Measurements from ENCODE around the gene GLDC. TPM values are rescaled to one million over a fixed set of nuclear protein-coding genes. Genes with fewer than 3 reads are reported as not detected.

The GLDC gene
- total and polyA plus RNA-seq, 10 of the 15 experiments (the other 5 are each of a cell fraction or from before 2014, with no cell fraction given): 33.1 to 165 (median 114) TPM

GRCh38 chr9:6489099-6489498 is 156.4 kb downstream of the GLDC start (continued):
- TF ChIP-seq MAX (IDR thresholded peaks at IDR 0.05; ENCODE audit: low read depth, low read length): no peak
- TF ChIP-seq EP300 (IDR thresholded peaks at IDR 0.05; ENCODE audit: borderline replicate concordance in 1 of 2, control insufficient read depth in 1 of 2, low read depth in 2 of 2, low read length in 2 of 2): no peak
- no peak for TF ChIP-seq IKZF2 (IDR thresholded peaks at IDR 0.05)

GRCh38 chr9:6488395-6488794 is 157.1 kb downstream of the GLDC start:
- DNase-seq (ENCODE audit: low read depth, low spot score) (no peak), ATAC-seq (no peak), FAIRE-seq (no peak)
- in situ Hi-C loops (cut with MboI): no loop called here
- no peaks in the 10 kb centered on the region for H3K9me3 ChIP-seq (replicated peaks; ENCODE audit: control insufficient read depth, insufficient read depth, low read length)
- no peaks in the 10 kb centered on the region; the same call in none of the 2 replicates for H3K79me2 ChIP-seq (ENCODE audit: control insufficient read depth, insufficient read depth, low read length)
- H3K27ac ChIP-seq (ENCODE audit: control insufficient read depth, insufficient read depth): no peak overlapping the region
- no peak for TF ChIP-seq HSF1 (IDR thresholded peaks at IDR 0.05; ENCODE audit: low read depth, low read length)
- peak; percentile 30; the same call in 1 of the 2 replicates for TF ChIP-seq RAD21 (IDR thresholded peaks at IDR 0.05; ENCODE audit: insufficient read depth, low read depth, low read length)
- ChIA-PET RAD21 (ENCODE audit: unreplicated experiment) (interaction anchor here (1.0 kb wide), 1 partner anchor 133 kb away, joined by 3 read pairs; no protein-coding TSS in a partner anchor), SMC1A (ENCODE audit: uncharacterized antibody, unreplicated experiment) (interaction anchor here (0.6 to 2.5 kb wide), 5 partner anchors 8 to 132 kb away, joined by 3 to 8 read pairs (median 3); no protein-coding TSS in a partner anchor), CTCF (interaction anchor here (0.6 to 1.4 kb wide), 5 partner anchors 22 to 136 kb away, joined by 3 to 5 read pairs (median 4); no protein-coding TSS in a partner anchor), POLR2A (no interaction called here)
- 96% methylated on average over 7 of the region's 7 CpGs for WGBS (ENCODE audit: insufficient coverage, insufficient replicate concordance, low lambda C conversion rate, missing lambda C conversion rate)
- H3K36me3 ChIP-seq (ENCODE audit: control insufficient read depth in 2 of 2, insufficient read depth in 2 of 2, low read length in 1 of 2): peaks cover 10 to 37% of the 10 kb centered on the region in 2 experiments
- H4K20me1 ChIP-seq (ENCODE audit: control insufficient read depth, insufficient read depth): no peaks in the 10 kb centered on the region
- H3K4me2 ChIP-seq (ENCODE audit: control insufficient read depth, insufficient read depth): no peak overlapping the region
- intact Hi-C loops (cut with micrococcal nuclease; ENCODE audit: unreplicated experiment): no loop called here
- no peak overlapping the region for H3K4me3 ChIP-seq
- no peak overlapping the region for H2AFZ ChIP-seq (ENCODE audit: control insufficient read depth, low read depth, low read length)
- H3K27me3 ChIP-seq (replicated peaks in 1 of 2; ENCODE audit: control insufficient read depth in 2 of 2, insufficient read depth in 2 of 2, low read length in 1 of 2): no peaks in the 10 kb centered on the region
- BruUV-seq (replicated peaks): no TSS peak
- no peak overlapping the region for H3K9ac ChIP-seq (ENCODE audit: control insufficient read depth, insufficient read depth, low read length)
- no peaks in the 10 kb centered on the region for H3K4me1 ChIP-seq (ENCODE audit: control insufficient read depth, insufficient read depth, low read length)

All from GM12878 (cell line).